Raji (cell line): Measurements from ENCODE around the gene RGS9.

Source experiments
- POLR2A ChIP-seq: IDR thresholded peaks from 2 replicates; pipeline ENCODE4 v1.6.1; 2011; ENCODE audit warnings: low read depth, low read length, control low read depth; ENCODE audit not compliant: insufficient read depth

RGS9 gene

DNA sequence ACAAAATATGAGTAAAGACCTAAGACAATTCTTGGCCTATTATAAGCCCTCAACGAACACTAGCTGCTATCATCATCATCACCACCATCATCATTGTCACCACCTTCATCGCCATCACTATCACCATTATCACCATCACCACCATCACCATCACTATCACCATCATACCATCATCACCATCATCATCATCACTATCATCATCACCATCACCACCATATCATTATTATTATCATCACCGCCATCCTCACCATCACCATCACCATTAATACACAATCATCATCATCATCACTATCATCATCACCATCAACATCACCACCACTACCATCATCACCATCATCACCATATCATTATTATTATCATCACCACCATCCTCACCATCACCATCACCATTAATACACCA, 82.5 kb downstream of the RGS9 start:
- no peak for TF ChIP-seq POLR2A

DNA sequence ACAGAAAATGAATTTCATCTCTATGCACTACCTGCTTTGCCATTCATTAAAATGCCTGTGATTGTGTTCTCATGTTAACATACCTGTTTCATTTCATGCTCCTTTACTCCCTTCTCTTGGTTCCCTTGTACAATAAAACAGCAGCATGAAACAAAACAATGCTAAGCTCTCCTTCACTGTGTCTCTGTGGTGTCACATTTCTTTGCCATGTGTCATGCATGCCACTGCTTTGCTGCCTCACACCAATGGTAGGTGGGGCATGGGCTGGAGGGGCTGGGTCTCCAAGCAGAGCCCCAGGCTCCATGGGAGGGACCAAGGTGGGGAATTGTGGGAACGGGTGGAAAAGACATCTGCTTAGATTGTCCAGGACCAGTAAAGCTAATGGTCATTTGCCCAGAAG, 83.6 kb downstream of the RGS9 start:
- TF ChIP-seq POLR2A = no peak

DNA sequence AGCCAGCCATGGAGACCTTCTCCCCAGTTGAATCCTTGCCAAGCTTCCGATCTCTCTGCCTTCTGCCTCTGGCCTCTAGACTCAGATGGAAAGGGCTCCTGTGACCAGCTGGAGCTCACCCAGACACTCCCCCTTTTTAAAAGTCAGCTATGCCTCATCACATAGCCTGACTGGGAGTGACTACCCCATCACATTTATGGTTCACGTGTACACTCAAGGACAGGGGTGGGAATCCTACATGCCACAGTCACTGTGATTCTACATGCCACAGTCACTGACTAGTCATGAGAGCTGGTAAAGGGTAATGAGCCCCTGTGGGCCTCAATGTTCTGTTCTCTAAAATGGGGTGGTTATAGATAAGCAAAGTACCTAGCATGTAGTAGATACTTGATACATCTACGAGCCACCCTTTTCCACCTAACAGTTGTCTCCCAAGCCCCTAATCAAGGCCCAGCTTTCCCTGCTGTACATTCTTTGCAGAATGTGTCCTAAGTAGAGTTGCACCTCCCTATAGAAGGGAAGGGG, 85.1 kb downstream of the RGS9 start:
- no peak for TF ChIP-seq POLR2A

DNA sequence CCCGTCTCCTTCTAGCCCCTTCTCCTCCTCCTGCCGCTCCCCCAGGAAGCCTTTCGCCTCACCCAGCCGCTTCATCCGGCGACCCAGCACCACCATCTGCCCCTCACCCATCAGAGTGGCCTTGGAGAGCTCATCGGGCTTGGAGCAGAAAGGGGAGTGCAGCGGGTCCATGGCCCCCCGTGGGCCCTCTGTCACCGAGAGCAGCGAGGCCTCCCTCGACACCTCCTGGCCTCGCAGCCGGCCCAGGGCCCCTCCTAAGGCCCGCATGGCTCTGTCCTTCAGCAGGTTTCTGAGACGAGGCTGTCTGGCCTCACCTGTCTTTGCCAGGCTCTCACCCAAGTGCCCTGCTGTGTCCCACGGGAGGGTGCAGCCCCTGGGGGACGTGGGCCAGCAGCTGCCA, 87.9 kb downstream of the RGS9 start:
- TF ChIP-seq POLR2A = no peak

DNA sequence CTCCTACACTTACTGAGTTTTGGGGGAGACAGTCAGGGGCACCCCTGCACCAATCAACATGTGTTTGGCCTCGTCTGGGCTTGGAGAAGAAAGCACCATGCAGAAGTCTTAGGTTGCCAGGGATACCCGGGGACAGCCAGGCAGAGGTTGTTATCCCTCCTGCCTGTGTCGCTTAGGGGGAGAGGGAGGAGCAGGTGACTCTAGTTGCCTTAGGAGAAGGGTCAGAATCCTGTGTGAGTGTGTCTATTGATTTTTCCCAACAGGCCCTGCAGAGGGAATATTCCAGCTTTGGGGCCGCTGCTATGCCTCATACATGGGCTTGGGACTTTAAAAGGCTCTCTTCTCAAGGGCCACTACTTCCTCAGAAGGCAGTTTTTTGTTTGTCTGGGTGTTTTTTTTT, 89.1 kb downstream of the RGS9 start:
- no peak for TF ChIP-seq POLR2A

DNA sequence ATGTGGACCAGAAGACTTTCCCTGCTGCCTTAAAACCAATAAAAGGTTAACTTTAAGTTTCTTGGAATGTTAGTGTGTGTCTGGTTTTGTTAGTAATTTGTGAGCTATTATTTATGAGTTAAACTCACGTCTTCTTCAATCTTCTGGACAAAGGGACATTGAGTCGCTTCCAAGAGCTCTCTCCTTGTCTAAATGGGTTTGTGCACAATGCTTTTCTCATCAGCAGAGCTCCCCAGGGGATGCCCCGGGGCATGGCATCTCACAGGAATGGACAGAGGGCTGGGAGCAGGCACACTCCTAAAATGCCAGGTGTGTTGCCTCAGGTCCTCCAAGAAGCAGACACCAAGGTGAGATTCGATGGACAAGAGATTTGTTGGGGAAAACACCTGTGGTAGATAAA, 90.5 kb downstream of the RGS9 start:
- TF ChIP-seq POLR2A = no peak

DNA sequence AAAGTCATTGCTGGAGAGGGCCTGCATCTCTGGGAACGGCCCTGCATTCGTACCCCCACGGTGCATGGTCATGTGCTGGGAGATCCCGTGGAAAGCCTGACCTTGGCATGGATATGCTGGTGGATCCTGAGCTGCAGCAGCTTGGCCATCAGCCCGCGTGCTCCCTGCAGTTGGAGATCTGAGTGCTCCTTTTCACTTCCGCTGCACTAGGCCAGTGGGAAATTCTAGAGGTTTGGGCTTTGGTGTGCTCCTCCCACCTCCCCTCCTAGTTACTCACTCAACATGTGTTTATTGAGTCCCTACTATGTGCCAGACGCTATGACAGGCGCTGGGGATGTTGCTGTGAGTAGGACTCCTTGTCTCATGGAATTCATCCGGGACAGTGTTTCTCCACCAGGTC, 91.1 kb downstream of the RGS9 start:
- no peak for TF ChIP-seq POLR2A

DNA sequence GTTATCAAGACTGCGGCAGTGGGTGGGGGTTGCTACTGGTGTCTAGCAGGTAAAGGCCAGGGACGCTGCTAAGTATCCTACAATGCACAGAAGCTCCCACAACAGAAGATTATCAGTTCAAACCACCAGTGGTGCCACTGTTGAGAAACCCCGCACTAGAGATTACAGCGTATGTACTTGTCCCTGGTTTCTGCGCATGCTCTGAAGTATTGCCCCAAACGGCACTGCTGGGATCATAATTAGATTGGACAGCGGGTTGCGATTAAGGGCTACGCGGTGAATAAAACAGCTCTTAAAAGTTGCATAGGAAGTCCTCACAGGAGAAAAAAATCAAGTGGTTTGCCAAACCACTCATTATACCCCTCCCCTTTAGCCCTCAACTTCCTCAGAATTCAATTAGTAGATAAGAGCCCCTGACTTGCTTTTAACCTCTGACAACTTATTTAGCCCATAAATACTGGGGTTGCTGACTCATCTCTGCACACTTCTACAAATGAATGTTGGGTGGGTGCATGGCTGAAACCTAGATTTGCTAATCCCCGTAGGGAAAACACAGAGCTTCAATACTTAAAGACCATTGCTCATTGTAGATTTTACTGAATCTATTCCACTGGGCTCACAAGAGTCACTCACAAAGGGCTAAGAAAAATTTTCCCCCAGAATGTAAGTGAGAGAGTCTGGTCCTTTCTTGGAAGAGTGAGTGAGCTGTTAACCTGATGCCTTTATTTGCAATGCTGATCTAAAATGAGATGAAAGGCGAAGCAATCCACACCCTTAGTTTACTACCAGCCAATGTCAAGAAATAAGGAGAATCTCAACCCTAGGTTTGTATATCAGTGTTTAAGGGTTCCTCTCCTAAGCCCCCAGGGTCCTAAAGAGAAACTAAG, 91.8 kb downstream of the RGS9 start:
- no peak for TF ChIP-seq POLR2A

DNA sequence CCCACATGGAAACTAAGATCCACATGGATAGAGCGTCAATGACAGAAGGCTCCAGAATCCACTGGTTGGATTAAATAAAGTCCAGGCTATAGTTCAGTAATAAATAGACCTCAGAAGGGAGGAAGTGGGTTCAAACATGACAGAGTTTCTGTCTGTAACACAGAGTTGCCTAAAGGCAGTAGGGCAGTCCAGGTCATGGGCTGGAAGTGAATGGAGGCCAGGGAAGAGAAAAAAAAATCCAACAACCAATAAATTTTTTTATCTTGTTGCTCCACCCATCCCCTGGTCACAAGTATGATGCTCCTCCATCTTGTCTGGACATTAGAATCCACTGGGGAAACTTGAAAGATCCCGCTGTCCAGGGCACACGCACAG, 92.4 kb downstream of the RGS9 start:
- TF ChIP-seq POLR2A = no peak

DNA sequence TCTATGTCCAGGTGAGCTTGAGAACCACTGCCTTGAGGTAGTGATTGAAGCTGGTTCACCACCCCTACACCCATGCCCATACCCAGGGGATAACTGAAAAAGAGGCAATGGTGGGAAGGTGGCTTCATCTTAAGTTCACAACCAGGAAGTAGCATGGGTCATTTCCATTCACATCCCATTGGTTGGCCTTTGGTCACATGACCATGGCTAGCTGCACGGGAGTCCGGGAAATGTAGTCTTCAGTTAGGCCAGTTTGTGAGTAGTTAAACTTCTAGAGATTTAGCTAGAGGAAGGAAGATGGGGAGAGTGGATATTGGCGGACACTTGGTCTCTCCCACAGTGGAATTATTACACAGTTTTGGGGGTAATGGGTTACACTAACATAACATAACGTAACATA, 92.9 kb downstream of the RGS9 start:
- no peak for TF ChIP-seq POLR2A

DNA sequence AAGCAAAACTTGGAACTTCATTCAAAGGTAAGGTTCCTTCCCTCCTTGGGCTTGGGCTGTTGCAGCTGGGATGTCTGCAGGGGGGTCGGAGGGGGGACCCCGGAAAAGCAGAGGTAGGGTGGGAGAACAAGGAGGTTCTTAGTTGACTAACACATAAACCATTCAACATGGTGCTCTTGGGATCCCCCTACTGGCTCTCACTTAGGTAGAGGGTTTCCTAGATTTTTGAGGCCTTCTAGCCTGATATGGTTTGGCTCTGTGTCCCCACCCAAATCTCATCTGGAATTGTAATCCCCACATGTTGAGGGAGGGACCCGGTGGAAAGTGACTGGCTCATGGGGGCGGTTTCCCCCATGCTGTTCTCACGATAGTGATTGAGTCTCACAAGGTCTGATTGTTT, 93.9 kb downstream of the RGS9 start:
- TF ChIP-seq POLR2A = no peak

DNA sequence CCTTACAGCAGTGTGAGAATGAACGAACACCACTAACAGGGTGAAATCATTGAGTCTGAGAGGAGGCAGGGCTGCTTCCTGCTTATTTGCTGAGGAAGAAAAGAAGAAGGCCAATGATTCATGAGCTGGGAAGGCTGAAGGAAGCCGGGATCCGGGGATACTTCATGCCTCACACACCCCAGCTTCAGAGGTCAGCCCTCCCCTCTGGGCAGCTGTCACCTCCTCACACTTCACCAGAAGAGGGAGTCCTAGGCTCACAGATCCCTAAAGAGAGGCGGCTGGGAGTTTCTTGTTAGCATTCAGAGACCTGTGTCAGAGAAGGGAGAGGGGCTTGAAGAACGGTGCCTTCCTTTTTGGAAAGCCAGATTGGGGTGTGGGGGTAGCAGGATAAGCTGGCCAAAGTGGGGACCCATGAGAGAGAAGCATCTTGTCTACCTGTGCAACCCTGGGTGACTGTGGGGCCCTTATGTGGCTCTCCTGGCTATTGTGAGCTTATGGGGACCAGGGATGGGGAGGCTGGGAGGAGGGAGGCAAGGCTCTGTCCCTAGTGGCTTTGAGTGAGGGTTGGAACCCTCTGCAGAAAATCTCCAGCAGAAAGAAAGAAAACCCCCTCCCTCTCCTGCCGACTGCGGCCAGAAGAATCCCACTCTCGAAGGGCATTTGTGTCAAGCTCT, 94.6 kb downstream of the RGS9 start:
- TF ChIP-seq POLR2A = no peak

DNA sequence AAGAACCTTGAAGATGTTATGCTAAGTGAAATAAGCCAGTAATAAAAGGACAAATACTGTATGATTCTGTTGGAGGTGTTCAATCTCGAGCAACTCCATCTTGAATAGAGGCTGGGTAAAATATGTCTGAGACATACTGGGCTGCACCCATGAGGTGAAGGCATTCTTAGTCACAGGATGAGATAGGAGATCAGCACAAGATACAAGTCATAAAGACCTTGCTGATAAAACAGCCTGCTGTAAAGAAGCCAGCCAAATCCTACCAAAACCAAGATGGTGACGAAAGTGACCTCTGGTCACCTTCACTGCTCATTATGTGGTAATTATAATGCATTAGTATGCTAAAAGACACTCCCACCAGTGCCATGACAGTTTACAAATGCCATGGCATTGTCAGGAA, 98.1 kb downstream of the RGS9 start:
- no peak for TF ChIP-seq POLR2A

DNA sequence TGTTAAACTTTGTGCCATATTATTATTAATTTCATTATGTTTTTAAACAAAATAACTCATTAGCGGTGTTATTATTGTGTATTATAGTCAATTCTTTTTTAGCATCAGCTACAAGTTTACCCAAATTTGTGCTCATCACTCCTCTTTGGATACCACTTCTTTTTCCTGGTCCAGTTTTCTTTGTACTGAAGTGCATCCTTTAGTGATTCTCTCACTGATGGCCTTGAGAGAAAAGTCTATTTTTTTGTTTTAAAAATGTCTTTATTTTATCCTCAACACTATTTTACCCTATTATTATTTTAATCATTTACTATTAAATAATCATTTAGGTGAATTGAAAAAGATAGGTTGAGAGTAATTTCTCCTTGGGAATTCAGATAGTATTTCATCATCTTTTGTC, 99.2 kb downstream of the RGS9 start:
- TF ChIP-seq POLR2A = no peak

DNA sequence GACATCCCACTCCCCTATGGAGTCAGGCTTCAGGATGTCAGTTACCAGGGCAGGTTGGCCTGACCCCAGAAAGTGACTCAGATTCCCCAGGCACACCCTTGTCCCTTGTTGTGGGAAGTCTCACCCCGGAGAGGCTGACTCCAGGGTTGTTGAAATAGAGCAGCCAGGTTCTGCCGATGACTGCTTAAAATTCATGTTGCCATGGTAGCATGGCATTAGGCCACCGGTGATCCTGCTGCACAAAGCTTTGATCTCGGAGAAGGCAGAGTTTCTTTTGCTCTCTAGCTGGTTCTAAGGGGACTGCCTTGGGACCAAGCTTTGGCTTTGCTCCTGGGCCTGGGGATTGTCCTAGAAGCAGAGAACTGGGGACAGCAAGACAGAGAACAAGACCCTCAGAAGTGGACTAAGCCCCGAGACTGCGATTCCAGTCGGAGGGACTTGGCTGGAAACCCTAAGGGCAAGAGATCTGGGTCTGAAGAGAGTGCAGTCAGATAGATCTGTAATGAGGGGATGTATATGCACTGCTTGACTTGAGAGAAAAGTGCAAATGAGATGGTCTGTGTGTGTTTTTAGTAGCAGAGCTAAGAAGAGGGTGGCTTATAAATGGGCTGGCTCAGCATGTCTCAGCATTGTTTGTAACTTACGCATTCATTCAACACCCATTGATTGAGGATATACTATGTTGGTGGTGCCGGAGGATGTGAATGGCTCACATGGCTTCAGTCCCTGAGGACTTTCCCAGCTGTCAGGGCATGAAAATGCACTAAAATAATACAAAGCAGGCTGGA, 106.9 kb downstream of the RGS9 start:
- TF ChIP-seq POLR2A = no peak

DNA sequence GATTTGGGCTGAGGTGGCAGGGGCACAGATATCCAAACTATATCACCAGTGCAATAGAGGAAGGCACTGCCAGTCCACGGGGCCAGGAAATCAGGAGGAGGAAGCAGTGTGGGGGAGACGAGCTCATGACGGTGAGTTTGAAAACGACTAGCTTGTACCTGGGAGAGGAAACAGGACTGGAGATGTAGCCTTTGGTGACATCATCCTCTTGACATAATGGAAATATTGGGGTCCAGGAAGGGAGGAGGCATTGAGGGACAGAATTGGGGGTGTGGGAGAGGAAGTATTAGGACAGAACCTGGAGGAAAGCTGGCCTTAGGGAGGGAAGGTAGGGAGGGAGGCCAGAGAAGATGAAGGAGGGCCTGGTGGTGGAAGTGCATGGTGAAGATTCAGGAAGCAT, 109.1 kb downstream of the RGS9 start:
- no peak for TF ChIP-seq POLR2A

DNA sequence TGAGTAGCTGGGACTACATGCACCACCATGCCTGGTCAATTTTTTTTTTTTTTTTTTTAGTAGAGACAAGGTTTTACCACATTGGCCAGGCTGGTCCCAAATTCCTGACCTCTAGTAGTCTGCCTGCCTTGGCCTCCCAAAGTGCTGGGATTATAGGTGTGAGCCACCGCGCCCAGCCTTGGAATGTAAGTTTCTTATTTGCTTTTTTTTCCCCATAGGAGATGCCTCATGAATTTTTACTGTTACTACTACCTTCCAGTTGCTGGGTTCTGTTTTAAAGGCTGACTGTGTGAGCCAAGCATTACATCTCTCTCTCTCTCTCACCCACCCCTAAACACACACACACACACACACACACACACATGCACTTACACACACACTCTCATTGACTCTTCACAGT, 112.6 kb downstream of the RGS9 start:
- no peak for TF ChIP-seq POLR2A
